ENCODE results near the gene CABP7. TPM values are rescaled to one million over a fixed set of nuclear protein-coding genes. Genes with fewer than 3 reads are reported as not detected.

CABP7 gene
- total RNA-seq, 1 donor from 2014 or later = not detected

GRCh38 chr22:29755889-29756288 lies 36.1 kb downstream of the CABP7 start:
- Histone ChIP-seq H3K27ac (no peak overlapping the region), H3K27me3 (ENCODE audit: low read depth) (no peaks in the 10 kb centered on the region), H3K4me3 (no peak overlapping the region), H3K36me3 (peaks cover 8% of the 10 kb centered on the region), H3K4me1 (no peaks in the 10 kb centered on the region), H3K9me3 (no peaks in the 10 kb centered on the region)
- intact Hi-C loops (cut with DNase I) = no loop called here
- DNase-seq (no peak), ATAC-seq (no peak)
- TF ChIP-seq CTCF (IDR thresholded peaks at IDR 0.05) = no peak

GRCh38 chr22:29756341-29756740 lies 36.5 kb downstream of the CABP7 start:
- H3K36me3 ChIP-seq = peaks cover 8% of the 10 kb centered on the region
- ATAC-seq = no peak
- DNase-seq = no peak
- no peak overlapping the region for H3K4me3 ChIP-seq
- H3K27ac ChIP-seq = no peak overlapping the region
- H3K27me3 ChIP-seq (ENCODE audit: low read depth) = no peaks in the 10 kb centered on the region
- no peak for TF ChIP-seq CTCF (IDR thresholded peaks at IDR 0.05)
- intact Hi-C loops (cut with DNase I) = no loop called here
- H3K4me1 ChIP-seq = no peaks in the 10 kb centered on the region
- no peaks in the 10 kb centered on the region for H3K9me3 ChIP-seq

- intact Hi-C loops (cut with DNase I) = no loop called here
- no peak overlapping the region for H3K4me3 ChIP-seq
Measured at GRCh38 chr22:29757096-29757495, 37.3 kb downstream of the CABP7 start.

GRCh38 chr22:29758068-29758622 lies 38.3 kb downstream of the CABP7 start:
- no peak for DNase-seq
- Histone ChIP-seq H3K4me3 (no peak overlapping the region), H3K9me3 (no peaks in the 10 kb centered on the region), H3K27ac (no peak overlapping the region), H3K36me3 (peaks cover 8% of the 10 kb centered on the region), H3K27me3 (ENCODE audit: low read depth) (no peaks in the 10 kb centered on the region), H3K4me1 (no peaks in the 10 kb centered on the region)
- intact Hi-C loops (cut with DNase I) = no loop called here
- TF ChIP-seq CTCF (IDR thresholded peaks at IDR 0.05) = no peak
- ATAC-seq = no peak

More at GRCh38 chr22:29757096-29757495, 37.3 kb downstream of the CABP7 start:
- Histone ChIP-seq H3K27ac (no peak overlapping the region), H3K27me3 (ENCODE audit: low read depth) (no peaks in the 10 kb centered on the region), H3K4me1 (no peaks in the 10 kb centered on the region), H3K36me3 (peaks cover 8% of the 10 kb centered on the region), H3K9me3 (no peaks in the 10 kb centered on the region)
- ATAC-seq (no peak), DNase-seq (no peak)
- no peak for TF ChIP-seq CTCF (IDR thresholded peaks at IDR 0.05)

GRCh38 chr22:29758959-29759358 lies 39.2 kb downstream of the CABP7 start:
- peaks cover 3% of the 10 kb centered on the region for H3K36me3 ChIP-seq
- intact Hi-C loops (cut with DNase I) = no loop called here
- no peak for TF ChIP-seq CTCF (IDR thresholded peaks at IDR 0.05)
- no peaks in the 10 kb centered on the region for H3K27me3 ChIP-seq (ENCODE audit: low read depth)
- no peak overlapping the region for H3K4me3 ChIP-seq
- no peaks in the 10 kb centered on the region for H3K4me1 ChIP-seq
- DNase-seq = no peak
- no peak overlapping the region for H3K27ac ChIP-seq
- ATAC-seq = no peak
- no peaks in the 10 kb centered on the region for H3K9me3 ChIP-seq

Measured in lower lobe of right lung (tissue), 2 donors.